WTC11 (cell line): ENCODE data around the gene C1QL1. TPM values are rescaled to one million over a fixed set of nuclear protein-coding genes. Genes with fewer than 3 reads are reported as not detected.

Source experiments
- ATAC-seq: fragments of 200-7000 bp; cut with Tn5 transposase; 2 replicates; pipeline ENCODE4 v1.10.0; 2021; ENCODE audit warnings: mild to moderate bottlenecking, moderate library complexity
- CTCF ChIA-PET: fragments of 300-600 bp; sonication (Branson Sonifier 250); formaldehyde crosslinking; loops from one replicate; lab custom pipeline; 2021; ENCODE audit warnings: antibody characterized with exemption; lab: Charles Lee
- POLR2A ChIA-PET: fragments of 350-600 bp; sonication (Branson Sonifier 250); formaldehyde crosslinking; loops from one replicate; lab custom pipeline; 2021; ENCODE audit warnings: antibody characterized with exemption; lab: Charles Lee
- DNase-seq: peaks from one replicate; pipeline ENCODE4 v3.0.0; 2021; ENCODE audit warnings: low spot score
- H3K27ac Mint-ChIP-seq: 2 replicates; pipeline ENCODE4 v1.8.0; 2021; ENCODE audit warnings: mixed read lengths
- H3K27me3 Mint-ChIP-seq: 2 replicates; pipeline ENCODE4 v1.8.0; 2021; ENCODE audit warnings: low read depth, mild to moderate bottlenecking, moderate library complexity, mixed read lengths
- H3K36me3 Mint-ChIP-seq: 2 replicates; pipeline ENCODE4 v1.8.0; 2021; ENCODE audit warnings: mixed read lengths
- H3K4me1 Mint-ChIP-seq: 2 replicates; pipeline ENCODE4 v1.8.0; 2022; ENCODE audit warnings: mixed read lengths
- H3K4me3 Mint-ChIP-seq: 2 replicates; pipeline ENCODE4 v1.8.0; 2021; ENCODE audit warnings: mild to moderate bottlenecking, moderate library complexity, mixed read lengths
- H3K9me3 Mint-ChIP-seq: 2 replicates; pipeline ENCODE4 v1.8.0; 2021; ENCODE audit warnings: mixed read lengths
- AFF4 ChIP-seq: sonication (generic); formaldehyde crosslinking; IDR thresholded peaks from 2 replicates; pipeline ENCODE4 v1.8.1; 2023; ENCODE audit warnings: mild to moderate bottlenecking, missing genetic modification reagents, borderline replicate concordance
- CTCF ChIP-seq: fragments of 200-600 bp; IDR thresholded peaks from 2 replicates; pipeline ENCODE4 v1.8.0; 2022; ENCODE audit warnings: antibody characterized with exemption
- ELF4 ChIP-seq: sonication (generic); formaldehyde crosslinking; IDR thresholded peaks from 2 replicates; pipeline ENCODE4 v1.8.1; 2022; ENCODE audit warnings: low read depth, mild to moderate bottlenecking, moderate library complexity, missing genetic modification reagents
- ERG ChIP-seq: fragments of 250-450 bp; sonication (Bioruptor Pico); IDR thresholded peaks from 2 replicates; pipeline ENCODE4 v1.8.0; 2021; ENCODE audit warnings: mild to moderate bottlenecking
- FOXP4 ChIP-seq: sonication (generic); formaldehyde crosslinking; IDR thresholded peaks from 2 replicates; pipeline ENCODE4 v1.8.0; 2022; ENCODE audit warnings: mild to moderate bottlenecking, missing genetic modification reagents
- GTF2I ChIP-seq: fragments of 250-450 bp; sonication (Bioruptor Pico); conservative IDR thresholded peaks from 2 replicates; pipeline ENCODE4 v1.4.0; 2021; ENCODE audit warnings: mild to moderate bottlenecking
- JUN ChIP-seq: sonication (generic); formaldehyde crosslinking; IDR thresholded peaks from 2 replicates; pipeline ENCODE4 v1.8.0; 2023; ENCODE audit warnings: mild to moderate bottlenecking, missing genetic modification reagents
- MAX ChIP-seq: sonication (generic); formaldehyde crosslinking; IDR thresholded peaks from 2 replicates; pipeline ENCODE4 v1.8.0; 2022; ENCODE audit warnings: mild to moderate bottlenecking, missing genetic modification reagents
- NFATC4 ChIP-seq: fragments of 250-450 bp; sonication (Bioruptor Pico); IDR thresholded peaks from 2 replicates; pipeline ENCODE4 v1.9.0; 2021; ENCODE audit warnings: mild to moderate bottlenecking
- NFYB ChIP-seq: sonication (generic); formaldehyde crosslinking; conservative IDR thresholded peaks from 2 replicates; pipeline ENCODE4 v1.8.0; 2022; ENCODE audit warnings: low read depth, missing genetic modification reagents
- NR2C2 ChIP-seq: sonication (generic); formaldehyde crosslinking; IDR thresholded peaks from 2 replicates; pipeline ENCODE4 v1.8.0; 2022; ENCODE audit warnings: mild to moderate bottlenecking, missing genetic modification reagents
- NR3C1 ChIP-seq: sonication (generic); formaldehyde crosslinking; conservative IDR thresholded peaks from 2 replicates; pipeline ENCODE4 v1.8.1; 2023; ENCODE audit warnings: low read depth, mild to moderate bottlenecking, missing genetic modification reagents
- USF2 ChIP-seq: sonication (generic); formaldehyde crosslinking; IDR thresholded peaks from 2 replicates; pipeline ENCODE4 v1.8.1; 2023; ENCODE audit warnings: mild to moderate bottlenecking, missing genetic modification reagents, moderate library complexity
- ZBTB43 ChIP-seq: sonication (generic); formaldehyde crosslinking; IDR thresholded peaks from 2 replicates; pipeline ENCODE4 v1.8.1; 2023; ENCODE audit warnings: mild to moderate bottlenecking, missing genetic modification reagents
- total RNA-seq: library from RNA; stranded (reverse); gene quantifications from 3 replicates; pipeline ENCODE4 v1.2.3, GENCODE V29; 2021
- TF ChIP-seq, protein P1 (sequence below): sonication (generic); formaldehyde crosslinking; IDR thresholded peaks from 2 replicates; pipeline ENCODE4 v1.8.1; 2022; ENCODE audit warnings: mild to moderate bottlenecking, missing genetic modification reagents, moderate library complexity, borderline replicate concordance
- TF ChIP-seq, protein P2 (sequence below): sonication (generic); formaldehyde crosslinking; conservative IDR thresholded peaks from 2 replicates; pipeline ENCODE4 v1.8.1; 2022; ENCODE audit warnings: mild to moderate bottlenecking, missing genetic modification reagents
- TF ChIP-seq, protein P3 (sequence below): sonication (generic); formaldehyde crosslinking; IDR thresholded peaks from 2 replicates; pipeline ENCODE4 v1.8.1; 2023; ENCODE audit warnings: mild to moderate bottlenecking, missing genetic modification reagents

Gene C1QL1
- total RNA-seq, 1 experiment from 2014 or later = 13.4 TPM

GRCh38 chr17:44976206-44976605 is 8.1 kb upstream of the C1QL1 start:
- CTCF ChIA-PET = interaction anchor here (0.9 to 2.9 kb wide), 5 partner anchors 11 to 56 kb away, joined by 3 to 18 read pairs (median 5); no protein-coding TSS in a partner anchor
- Mint-ChIP-seq H3K36me3 (no peaks in the 10 kb centered on the region), H3K27ac (no peak overlapping the region), H3K4me3 (no peak overlapping the region), H3K4me1 (peaks cover 34% of the 10 kb centered on the region), H3K27me3 (peaks cover 8% of the 10 kb centered on the region; the same call in 1 of the 2 replicates), H3K9me3 (no peaks in the 10 kb centered on the region)
- no peak for DNase-seq
- no peak for ATAC-seq
- no peak for TF ChIP-seq FOXP4 (CRISPR knock-in tag)
- TF ChIP-seq CTCF = no peak
- no peak for TF ChIP-seq ELF4 (CRISPR knock-in tag)
- TF ChIP-seq, protein P1, sequence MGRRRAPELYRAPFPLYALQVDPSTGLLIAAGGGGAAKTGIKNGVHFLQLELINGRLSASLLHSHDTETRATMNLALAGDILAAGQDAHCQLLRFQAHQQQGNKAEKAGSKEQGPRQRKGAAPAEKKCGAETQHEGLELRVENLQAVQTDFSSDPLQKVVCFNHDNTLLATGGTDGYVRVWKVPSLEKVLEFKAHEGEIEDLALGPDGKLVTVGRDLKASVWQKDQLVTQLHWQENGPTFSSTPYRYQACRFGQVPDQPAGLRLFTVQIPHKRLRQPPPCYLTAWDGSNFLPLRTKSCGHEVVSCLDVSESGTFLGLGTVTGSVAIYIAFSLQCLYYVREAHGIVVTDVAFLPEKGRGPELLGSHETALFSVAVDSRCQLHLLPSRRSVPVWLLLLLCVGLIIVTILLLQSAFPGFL = no peak
- TF ChIP-seq, protein P2, sequence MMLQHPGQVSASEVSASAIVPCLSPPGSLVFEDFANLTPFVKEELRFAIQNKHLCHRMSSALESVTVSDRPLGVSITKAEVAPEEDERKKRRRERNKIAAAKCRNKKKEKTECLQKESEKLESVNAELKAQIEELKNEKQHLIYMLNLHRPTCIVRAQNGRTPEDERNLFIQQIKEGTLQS (CRISPR knock-in tag) = no peak
- TF ChIP-seq ZBTB43 (CRISPR knock-in tag) = no peak
- TF ChIP-seq, protein P3, sequence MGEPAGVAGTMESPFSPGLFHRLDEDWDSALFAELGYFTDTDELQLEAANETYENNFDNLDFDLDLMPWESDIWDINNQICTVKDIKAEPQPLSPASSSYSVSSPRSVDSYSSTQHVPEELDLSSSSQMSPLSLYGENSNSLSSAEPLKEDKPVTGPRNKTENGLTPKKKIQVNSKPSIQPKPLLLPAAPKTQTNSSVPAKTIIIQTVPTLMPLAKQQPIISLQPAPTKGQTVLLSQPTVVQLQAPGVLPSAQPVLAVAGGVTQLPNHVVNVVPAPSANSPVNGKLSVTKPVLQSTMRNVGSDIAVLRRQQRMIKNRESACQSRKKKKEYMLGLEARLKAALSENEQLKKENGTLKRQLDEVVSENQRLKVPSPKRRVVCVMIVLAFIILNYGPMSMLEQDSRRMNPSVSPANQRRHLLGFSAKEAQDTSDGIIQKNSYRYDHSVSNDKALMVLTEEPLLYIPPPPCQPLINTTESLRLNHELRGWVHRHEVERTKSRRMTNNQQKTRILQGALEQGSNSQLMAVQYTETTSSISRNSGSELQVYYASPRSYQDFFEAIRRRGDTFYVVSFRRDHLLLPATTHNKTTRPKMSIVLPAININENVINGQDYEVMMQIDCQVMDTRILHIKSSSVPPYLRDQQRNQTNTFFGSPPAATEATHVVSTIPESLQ (CRISPR knock-in tag) = no peak
- no peak for TF ChIP-seq ERG
- TF ChIP-seq NFYB = no peak
- TF ChIP-seq GTF2I (CRISPR knock-in tag) = no peak
- no peak for TF ChIP-seq MAX (CRISPR knock-in tag)
- POLR2A ChIA-PET = interaction anchor here (0.6 to 0.7 kb wide), 2 partner anchors 11 to 29 kb away, joined by 3 to 4 read pairs; no protein-coding TSS in a partner anchor

DNA sequence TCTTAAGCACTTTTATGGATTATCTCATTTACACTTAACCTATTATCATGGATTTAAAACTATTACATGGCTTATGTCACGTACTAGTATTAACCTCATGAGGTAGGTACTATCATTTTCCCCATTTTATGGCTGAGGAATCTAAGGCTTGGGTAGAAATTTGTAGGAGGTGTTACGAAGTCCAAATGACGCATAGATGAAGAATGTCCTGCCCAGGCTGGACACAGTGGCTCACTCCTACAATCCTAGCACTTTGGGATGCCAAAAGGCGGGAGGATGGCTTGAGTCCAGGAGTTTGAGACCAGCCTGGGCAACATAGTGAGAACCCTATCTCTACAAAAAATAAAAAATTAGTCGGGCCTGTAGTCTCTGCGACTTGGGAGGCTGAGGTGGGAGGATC is 4.8 kb upstream of the C1QL1 start:
- POLR2A ChIA-PET = no interaction called here
- CTCF ChIA-PET = interaction anchor here (1.0 to 5.5 kb wide), 6 partner anchors 11 to 163 kb away, joined by 3 to 117 read pairs (median 8); partner anchors contain the start of gene ACBD4
- H3K9me3 Mint-ChIP-seq = no peaks in the 10 kb centered on the region
- H3K27ac Mint-ChIP-seq = no peak overlapping the region
- H3K36me3 Mint-ChIP-seq = no peaks in the 10 kb centered on the region
- H3K4me1 Mint-ChIP-seq = peaks cover 35% of the 10 kb centered on the region
- no peak overlapping the region for H3K4me3 Mint-ChIP-seq
- peaks cover 37% of the 10 kb centered on the region for H3K27me3 Mint-ChIP-seq
- no peak for ATAC-seq
- DNase-seq = no peak
- TF ChIP-seq NR3C1 (CRISPR knock-in tag) (no peak), NR2C2 (no peak), JUN (CRISPR knock-in tag) (no peak), AFF4 (CRISPR knock-in tag) (no peak), ZBTB43 (CRISPR knock-in tag) (no peak), USF2 (no peak), NFATC4 (no peak)
